Adrenal gland (tissue), 12 donors: ENCODE measurements around the gene FCN3. TPM values are rescaled to one million over a fixed set of nuclear protein-coding genes. Genes with fewer than 3 reads are reported as not detected.

Experiments used
- DNase-seq, 7 donors: peaks; one replicate each; pipeline ENCODE4 v3.0.0-alpha.2; 2019 to 2020
- H3K27ac ChIP-seq, 5 donors: fragments of 200-600 bp; sonication (generic) in 4 of 5; 1 replicate in 3 of 5; 2 replicates in 2 of 5; pipeline versions ENCODE4 v1.5.1 to v1.8.0; 2016 to 2020; ENCODE audit warnings: mild to moderate bottlenecking in 1 of 5
- H3K27me3 ChIP-seq: fragments of 200-600 bp; 2 replicates; pipeline ENCODE4 v1.8.0; 2021
- H3K36me3 ChIP-seq, 2 donors: fragments of 200-600 bp; replicated peaks in 1 of 2; 1 replicate in 1 of 2; 2 replicates in 1 of 2; pipeline versions ENCODE4 v1.5.1 to v1.8.0; 2018 to 2022
- H3K4me1 ChIP-seq, 2 donors: fragments of 200-600 bp; replicated peaks in 1 of 2; 1 replicate in 1 of 2; 2 replicates in 1 of 2; pipeline versions ENCODE4 v1.5.1 to v1.8.0; 2018 to 2021
- H3K4me3 ChIP-seq, 4 donors: fragments of 200-600 bp; sonication (generic) in 3 of 4; one replicate each; pipeline ENCODE4 v1.5.1; 2016 to 2018
- H3K9me3 ChIP-seq, 3 donors: fragments of 200-600 bp; sonication (generic) in 1 of 3; replicated peaks in 1 of 3; 1 replicate in 2 of 3; 2 replicates in 1 of 3; pipeline versions ENCODE4 v1.5.1 to v1.8.0; 2016 to 2021
- CTCF ChIP-seq, 6 experiments: fragments of 450-650 bp in 4 of 6; fragments of 200-600 bp in 2 of 6; sonication (generic) in 1 of 6; IDR thresholded peaks; 1 replicate in 5 of 6; 2 replicates in 1 of 6; pipeline versions ENCODE4 v1.5.1 to v1.8.0; 2016 to 2021; ENCODE audit warnings: antibody characterized with exemption in 6 of 6, mild to moderate bottlenecking in 2 of 6, moderate library complexity in 1 of 6
- POLR2A ChIP-seq, 2 donors: fragments of 450-650 bp; IDR thresholded peaks; one replicate each; pipeline ENCODE4 v1.6.1; 2017; ENCODE audit warnings: antibody characterized with exemption in 2 of 2, mild to moderate bottlenecking in 2 of 2, moderate library complexity in 1 of 2
- WGBS, 4 donors: extraction: QIAGEN DNeasy Blood & Tissue Kit in 2 of 4; methylation state at CpG; one replicate each; pipeline versions ENCODE4 v1.1.5 to v1.1.7; 2013 to 2017; 5-methylcytosine and 5-hydroxymethylcytosine counted together
- intact Hi-C, 2 donors: fragments of 100-400 bp; cut with DNase I; formaldehyde crosslinking; loops; one replicate each; pipeline versions ENCODE4 v1.14.1 to v1.15.0; 2022 to 2023
- polyA plus RNA-seq, 3 donors: library from polyadenylated mRNA; stranded (reverse); fragments of 200-250 nt in 2 of 3; fragments of 350-450 nt in 1 of 3; fragmentation: Illumina TruSeq in 1 of 3; extraction: RNeasy Lipid Tissue Mini Kit (QIAGEN cat#74804) in 1 of 3; gene quantifications; one replicate each; pipeline ENCODE4 v1.2.3, GENCODE V29; 2013 to 2014
- total RNA-seq, 9 donors: library from RNA; depleted of rRNA in 4 of 9; stranded (reverse); fragments of >200 nt in 4 of 9; fragments of 120-200 nt in 1 of 9; fragmentation: NEBNext Ultra II Directional in 1 of 9; extraction: Animal tissue kit (Norgen Biotek cat#: 25700) in 1 of 9; gene quantifications; one replicate each; pipeline versions ENCODE4 v1.1.0 to v1.2.4, GENCODE V29; 2013 to 2023
- donor health status: healthy with polysubstance abuse.
- donor health status: Bipolar disorder and iron deficiency.
- donor health status: DM: yes; HTN: yes; CAD: no.
- donor health status: DM: no; HTN: no; CAD: no.
- donor health status: DM: no; HTN: no; CAD: no.
- donor health status: DM: yes; HTN: yes; CAD: no.

The FCN3 gene
- total and polyA plus RNA-seq, 12 donors: 6.3 to 83.3 (median 32.0) TPM

GRCh38 chr1:27331922-27332321 lies 42.7 kb downstream of the FCN3 start:
- no peaks in the 10 kb centered on the region for H3K27me3 ChIP-seq
- TF ChIP-seq CTCF (IDR thresholded peaks at IDR 0.05) (no peak), POLR2A (IDR thresholded peaks at IDR 0.05) (no peak)
- 54 to 73% (median 62%) methylated on average over 5 of the region's 5 CpGs; no CpG with 5 or more reads in 1 of the 4 donors for WGBS, 4 donors
- H3K36me3 ChIP-seq: peaks cover 0 to 62% of the 10 kb centered on the region in 2 donors
- H3K4me1 ChIP-seq: peaks cover 5 to 12% of the 10 kb centered on the region in 2 donors
- H3K27ac ChIP-seq: peak overlapping the region in 1 of 5 donors; percentile 14
- peak in 5 of 7 donors; percentile 48 to 69 (median 54) for DNase-seq
- no peaks in the 10 kb centered on the region for H3K9me3 ChIP-seq
- intact Hi-C loops: no loop called here
- no peak overlapping the region for H3K4me3 ChIP-seq

- Histone ChIP-seq H3K27ac (peak overlapping the region in 1 of 5 donors; percentile 14), H3K36me3 (peaks cover 0 to 59% of the 10 kb centered on the region in 2 donors), H3K4me3 (no peak overlapping the region), H3K9me3 (no peaks in the 10 kb centered on the region), H3K4me1 (peaks cover 5 to 17% of the 10 kb centered on the region in 2 donors), H3K27me3 (no peaks in the 10 kb centered on the region)
- no peak for DNase-seq
- WGBS, 4 donors: 93 to 100% (median 95%) methylated on average over 2 to 3 of the region's 3 CpGs
- TF ChIP-seq CTCF (IDR thresholded peaks at IDR 0.05) (no peak), POLR2A (IDR thresholded peaks at IDR 0.05) (no peak)
- intact Hi-C loops: no loop called here
These were observed 43.2 kb downstream of the FCN3 start for GRCh38 chr1:27331426-27331825.

- DNase-seq: no peak
- intact Hi-C loops: no loop called here
- Histone ChIP-seq H3K9me3 (no peaks in the 10 kb centered on the region), H3K4me1 (peaks cover 5 to 22% of the 10 kb centered on the region in 2 donors), H3K4me3 (no peak overlapping the region), H3K27ac (no peak overlapping the region), H3K36me3 (peaks cover 0 to 56% of the 10 kb centered on the region in 2 donors), H3K27me3 (no peaks in the 10 kb centered on the region)
- WGBS, 4 donors: 87 to 92% (median 89%) methylated on average over 6 to 8 of the region's 8 CpGs
- TF ChIP-seq POLR2A (IDR thresholded peaks at IDR 0.05): no peak
- TF ChIP-seq CTCF (IDR thresholded peaks at IDR 0.05): no peak
These were observed 43.8 kb downstream of the FCN3 start for GRCh38 chr1:27330786-27331185.

- H3K4me1 ChIP-seq: peaks cover 10 to 31% of the 10 kb centered on the region in 2 donors
These were observed 46.7 kb downstream of the FCN3 start for GRCh38 chr1:27327964-27328363.

More at GRCh38 chr1:27327964-27328363, 46.7 kb downstream of the FCN3 start:
- H3K36me3 ChIP-seq: peaks cover 0 to 38% of the 10 kb centered on the region in 2 donors
- H3K27ac ChIP-seq: no peak overlapping the region
- TF ChIP-seq POLR2A (IDR thresholded peaks at IDR 0.05) (no peak), CTCF (IDR thresholded peaks at IDR 0.05) (no peak)
- no peaks in the 10 kb centered on the region for H3K9me3 ChIP-seq
- intact Hi-C loops: no loop called here
- H3K27me3 ChIP-seq: no peaks in the 10 kb centered on the region
- no peak for DNase-seq
- 86 to 98% (median 91%) methylated on average over 5 of the region's 5 CpGs for WGBS, 4 donors
- H3K4me3 ChIP-seq: no peak overlapping the region
